DOHH2 (cell line): ENCODE measurements around the gene CUL3.

Experiments used
- CTCF ChIP-seq: fragments of 200-600 bp; sonication (generic); IDR thresholded peaks from one replicate; pipeline ENCODE4 v1.5.1; 2014; ENCODE audit warnings: antibody characterized with exemption, mild to moderate bottlenecking, low read depth, low read length; ENCODE audit not compliant: poor library complexity, severe bottlenecking
- EZH2phosphoT487 ChIP-seq: fragments of 200-600 bp; sonication (generic); IDR thresholded peaks from 2 replicates; pipeline ENCODE4 v1.6.1; 2017; ENCODE audit warnings: borderline replicate concordance, mild to moderate bottlenecking, antibody characterized with exemption, low read length, moderate library complexity, mixed read lengths

DNA sequence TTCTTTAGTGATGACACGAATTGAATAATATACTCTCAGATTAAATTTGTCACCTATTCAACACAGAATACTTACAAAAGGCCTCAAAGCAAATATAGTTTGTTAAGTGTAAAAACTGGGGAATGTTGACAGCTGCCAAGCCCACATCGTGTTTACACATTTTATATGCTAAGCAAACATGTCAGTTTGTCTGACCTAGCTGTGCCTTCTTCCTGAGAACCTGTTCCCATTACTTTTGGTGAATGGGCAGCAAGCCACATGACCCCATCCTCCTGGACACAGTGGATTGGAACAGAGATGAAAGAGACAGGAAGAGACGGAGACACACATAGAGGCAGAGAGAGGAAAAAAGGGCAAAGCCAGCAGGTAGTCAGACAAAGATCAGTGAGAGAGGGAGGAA lies 22.9 kb upstream of the CUL3 start:
- TF ChIP-seq CTCF, result no peak
- TF ChIP-seq EZH2phosphoT487, result no peak
